ENCODE results near the gene DDHD1. TPM values are rescaled to one million over a fixed set of nuclear protein-coding genes. Genes with fewer than 3 reads are reported as not detected.

Gene DDHD1
- total and polyA plus RNA-seq, 2 experiments from 2014 or later: 11.2 to 28.9 TPM

GRCh38 chr14:53020193-53020932, 132.8 kb downstream of the DDHD1 start:
- H3K4me1 Mint-ChIP-seq: peaks cover 20% of the 10 kb centered on the region
- no peaks in the 10 kb centered on the region for H3K9me2 ChIP-seq (ENCODE audit: insufficient read depth)
- peaks cover 26% of the 10 kb centered on the region for H3K4me1 ChIP-seq (ENCODE audit: insufficient read depth)
- H3K9me3 Mint-ChIP-seq: peaks cover 5% of the 10 kb centered on the region
- no peaks in the 10 kb centered on the region for H3K27me3 ChIP-seq (ENCODE audit: insufficient read depth)
- no peaks in the 10 kb centered on the region for H3F3A ChIP-seq (replicated peaks; ENCODE audit: low read depth)
- peak overlapping the region; percentile 3; the same call in 1 of the 2 replicates for H3K27ac Mint-ChIP-seq
- peak; percentile 89 for ATAC-seq
- 0 out of 2 replicates have a peak overlapping the region, but pooled peaks have one; percentile 33 for H2AFZ ChIP-seq
- peak overlapping the region; percentile 6 for H3K4me2 ChIP-seq
- 0 out of 2 replicates have a peak overlapping the region, but pooled peaks have one; percentile 20 for H3K4me3 ChIP-seq
- H3K36me3 Mint-ChIP-seq (ENCODE audit: low read depth): 0 out of 3 replicates have a peak, but pooled peaks cover 6% of the 10 kb centered on the region
- H3K36me3 ChIP-seq (ENCODE audit: insufficient read depth): no peaks in the 10 kb centered on the region
- H3K27ac ChIP-seq (ENCODE audit: low read depth): no peak overlapping the region
- TF ChIP-seq ZNF114 (CRISPR knock-in tag; IDR thresholded peaks at IDR 0.05) (no peak), ZNF331 (CRISPR knock-in tag; IDR thresholded peaks at IDR 0.05; ENCODE audit: low read depth) (no peak), ETS1 (IDR thresholded peaks at IDR 0.05) (no peak), REST (IDR thresholded peaks at IDR 0.05; ENCODE audit: unreplicated experiment) (no peak)
- DNase-seq (ENCODE audit: low spot score): peak; percentile 43
- no peaks in the 10 kb centered on the region for H4K20me1 ChIP-seq (replicated peaks; ENCODE audit: insufficient read depth)
- no peaks in the 10 kb centered on the region for H3K27me3 Mint-ChIP-seq (ENCODE audit: insufficient read depth, low read depth, poor library complexity)
- no peaks in the 10 kb centered on the region for H3K79me2 ChIP-seq (replicated peaks; ENCODE audit: insufficient read depth)
- peak overlapping the region; percentile 31; the same call in 2 of the 3 replicates for H3K4me3 Mint-ChIP-seq

GRCh38 chr14:53019406-53019805, 133.7 kb downstream of the DDHD1 start:
- no peak overlapping the region for H3K27ac ChIP-seq (ENCODE audit: low read depth)
- no peak overlapping the region for H3K4me3 ChIP-seq
- no peak overlapping the region for H2AFZ ChIP-seq
- H3K79me2 ChIP-seq (replicated peaks; ENCODE audit: insufficient read depth): no peaks in the 10 kb centered on the region
- H3K4me1 Mint-ChIP-seq: peaks cover 23% of the 10 kb centered on the region
- H3K36me3 ChIP-seq (ENCODE audit: insufficient read depth): no peaks in the 10 kb centered on the region
- no peak overlapping the region for H3K4me2 ChIP-seq
- H3K36me3 Mint-ChIP-seq (ENCODE audit: low read depth): 0 out of 3 replicates have a peak, but pooled peaks cover 6% of the 10 kb centered on the region
- H3K4me3 Mint-ChIP-seq: no peak overlapping the region
- H3F3A ChIP-seq (replicated peaks; ENCODE audit: low read depth): no peaks in the 10 kb centered on the region
- no peaks in the 10 kb centered on the region for H4K20me1 ChIP-seq (replicated peaks; ENCODE audit: insufficient read depth)
- H3K9me3 Mint-ChIP-seq: peaks cover 7% of the 10 kb centered on the region
- H3K27me3 ChIP-seq (ENCODE audit: insufficient read depth): no peaks in the 10 kb centered on the region
- H3K27ac Mint-ChIP-seq: peak overlapping the region; percentile 3
- ATAC-seq (no peak), DNase-seq (ENCODE audit: low spot score) (no peak)
- H3K27me3 Mint-ChIP-seq (ENCODE audit: insufficient read depth, low read depth, poor library complexity): no peaks in the 10 kb centered on the region
- H3K9me2 ChIP-seq (ENCODE audit: insufficient read depth): no peaks in the 10 kb centered on the region
- peaks cover 26% of the 10 kb centered on the region for H3K4me1 ChIP-seq (ENCODE audit: insufficient read depth)
- TF ChIP-seq CTCF (conservative IDR thresholded peaks at IDR 0.05; ENCODE audit: low read depth in 2 of 2) (no peak), JUNB (IDR thresholded peaks at IDR 0.05; ENCODE audit: unreplicated experiment) (no peak), ZNF114 (CRISPR knock-in tag; IDR thresholded peaks at IDR 0.05) (no peak), ZNF462 (CRISPR knock-in tag; IDR thresholded peaks at IDR 0.05) (no peak)

Data from GM23338 (cell line).